ENCODE results near the gene PSMA7. TPM values are rescaled to one million over a fixed set of nuclear protein-coding genes. Genes with fewer than 3 reads are reported as not detected.
A peak's percentile ranks its signal among the peaks of the same experiment; 100 is the strongest.

The PSMA7 gene
- total RNA-seq (2014; rRNA removed; shearing (Covaris generic)), result 694 and 771 TPM in 2 replicates

- DNase-seq (ENCODE audit: low spot score), result peak; percentile 81
Observed at GRCh38 chr20:62143081-62143956, at the start of gene PSMA7, which contains the start of gene SS18L1. PSMA7 (minus strand) TSS chr20:62143394; CDS start chr20:62143303, 91 bp downstream. SS18L1 (plus strand) TSS chr20:62143769; CDS start chr20:62143821, 52 bp downstream.

GRCh38 chr20:62192635-62193034 lies 49.4 kb upstream of the PSMA7 start:
- DNase-seq (ENCODE audit: low spot score), result no peak

- no peak for DNase-seq (ENCODE audit: low spot score)
Observed at GRCh38 chr20:62191781-62192559, 48.8 kb upstream of the PSMA7 start.

GRCh38 chr20:62190639-62191411 lies 47.6 kb upstream of the PSMA7 start:
- DNase-seq (ENCODE audit: low spot score), result no peak

- DNase-seq (ENCODE audit: low spot score), result no peak
Observed at GRCh38 chr20:62186887-62187866, 44.0 kb upstream of the PSMA7 start.

- no peak for DNase-seq (ENCODE audit: low spot score)
Observed at GRCh38 chr20:62186096-62186426, 42.9 kb upstream of the PSMA7 start.

- no peak for DNase-seq (ENCODE audit: low spot score)
Observed at GRCh38 chr20:62183426-62184142, 40.4 kb upstream of the PSMA7 start.

- peak; percentile 95 for DNase-seq (ENCODE audit: low spot score)
Observed at GRCh38 chr20:62182469-62183425, 39.6 kb upstream of the PSMA7 start, which contains the start of gene MTG2. MTG2 (plus strand) TSS chr20:62183028; CDS start chr20:62193421, 10,393 bp downstream.

GRCh38 chr20:62181808-62182207 lies 38.6 kb upstream of the PSMA7 start:
- DNase-seq (ENCODE audit: low spot score), result no peak

- DNase-seq (ENCODE audit: low spot score), result no peak
Observed at GRCh38 chr20:62179162-62179504, 35.9 kb upstream of the PSMA7 start.

- no peak for DNase-seq (ENCODE audit: low spot score)
Observed at GRCh38 chr20:62178316-62179161, 35.3 kb upstream of the PSMA7 start.

- no peak for DNase-seq (ENCODE audit: low spot score)
Observed at GRCh38 chr20:62177307-62177706, 34.1 kb upstream of the PSMA7 start.

- DNase-seq (ENCODE audit: low spot score), result no peak
Observed at GRCh38 chr20:62176866-62177265, 33.7 kb upstream of the PSMA7 start.

GRCh38 chr20:62175711-62176110 lies 32.5 kb upstream of the PSMA7 start:
- DNase-seq (ENCODE audit: low spot score), result no peak

GRCh38 chr20:62174870-62175624 lies 31.9 kb upstream of the PSMA7 start:
- no peak for DNase-seq (ENCODE audit: low spot score)

GRCh38 chr20:62174021-62174804 lies 31.0 kb upstream of the PSMA7 start:
- DNase-seq (ENCODE audit: low spot score), result no peak
